ENCODE data around the gene GRK1.

The GRK1 gene

GRCh38 chr13:113774177-113775107, 107.4 kb downstream of the GRK1 start:
- H3K9ac ChIP-seq (ENCODE audit: low read depth, low read length), result no peak overlapping the region
- no peaks in the 10 kb centered on the region for H3K4me1 ChIP-seq (ENCODE audit: control insufficient read depth, insufficient read depth, low read length)
- no peaks in the 10 kb centered on the region for H3K27me3 ChIP-seq (ENCODE audit: control insufficient read depth, insufficient read depth, low read length)
- H3K4me3 ChIP-seq (ENCODE audit: low read depth, low read length), result no peak overlapping the region
- no peaks in the 10 kb centered on the region for H3K9me3 ChIP-seq (ENCODE audit: control insufficient read depth, insufficient read depth, low read length)
- H3K36me3 ChIP-seq (ENCODE audit: control insufficient read depth, insufficient read depth, low read length), result no peaks in the 10 kb centered on the region

DNA sequence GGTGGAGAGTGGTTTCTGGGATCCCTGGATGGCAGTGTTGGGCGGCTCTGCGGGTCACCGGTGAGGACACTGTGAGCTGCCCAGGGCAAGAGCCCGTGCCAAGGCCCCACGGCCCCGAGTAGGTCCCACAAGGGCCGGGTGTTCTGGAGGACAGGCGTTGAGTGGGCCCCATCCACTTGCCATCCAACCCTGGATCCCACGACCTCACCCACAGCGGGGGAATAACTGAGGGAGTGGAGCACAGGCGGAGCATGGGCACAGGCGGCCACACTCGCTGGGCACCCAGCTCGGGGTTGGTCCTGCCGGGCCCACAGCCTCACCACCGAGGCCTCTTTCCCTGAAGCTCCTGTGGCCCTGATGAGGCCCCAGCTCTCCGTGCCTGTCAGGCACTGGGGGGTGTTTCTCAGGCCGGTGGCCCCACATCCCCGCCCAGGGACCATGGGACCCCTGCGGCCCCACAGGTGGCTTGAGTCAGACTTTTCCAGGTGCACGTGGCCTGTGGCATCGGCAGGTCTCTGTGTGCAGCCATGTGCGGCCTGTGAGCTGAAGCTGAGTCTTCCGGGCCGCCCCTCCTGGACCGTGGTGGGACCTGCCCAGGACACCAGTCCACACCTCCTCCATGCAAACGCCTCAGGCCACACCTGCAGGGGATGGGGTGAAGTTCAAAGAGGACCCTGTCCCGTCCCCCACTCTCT, 108.6 kb downstream of the GRK1 start:
- H3K27me3 ChIP-seq (ENCODE audit: control insufficient read depth, insufficient read depth, low read length), result no peaks in the 10 kb centered on the region
- no peaks in the 10 kb centered on the region for H3K9me3 ChIP-seq (ENCODE audit: control insufficient read depth, insufficient read depth, low read length)
- no peak overlapping the region for H3K4me3 ChIP-seq (ENCODE audit: low read depth, low read length)
- H3K36me3 ChIP-seq (ENCODE audit: control insufficient read depth, insufficient read depth, low read length), result no peaks in the 10 kb centered on the region
- H3K9ac ChIP-seq (ENCODE audit: low read depth, low read length), result no peak overlapping the region
- no peaks in the 10 kb centered on the region for H3K4me1 ChIP-seq (ENCODE audit: control insufficient read depth, insufficient read depth, low read length)

- Histone ChIP-seq H3K9me3 (ENCODE audit: control insufficient read depth, insufficient read depth, low read length) (no peaks in the 10 kb centered on the region), H3K4me1 (ENCODE audit: control insufficient read depth, insufficient read depth, low read length) (no peaks in the 10 kb centered on the region), H3K4me3 (ENCODE audit: low read depth, low read length) (no peak overlapping the region), H3K27me3 (ENCODE audit: control insufficient read depth, insufficient read depth, low read length) (no peaks in the 10 kb centered on the region), H3K9ac (ENCODE audit: low read depth, low read length) (no peak overlapping the region), H3K36me3 (ENCODE audit: control insufficient read depth, insufficient read depth, low read length) (no peaks in the 10 kb centered on the region)
Observed at GRCh38 chr13:113776231-113777125, 109.5 kb downstream of the GRK1 start.

GRCh38 chr13:113777311-113778260, 110.6 kb downstream of the GRK1 start:
- H3K9me3 ChIP-seq (ENCODE audit: control insufficient read depth, insufficient read depth, low read length), result no peaks in the 10 kb centered on the region
- no peak overlapping the region for H3K9ac ChIP-seq (ENCODE audit: low read depth, low read length)
- H3K4me1 ChIP-seq (ENCODE audit: control insufficient read depth, insufficient read depth, low read length), result no peaks in the 10 kb centered on the region
- H3K4me3 ChIP-seq (ENCODE audit: low read depth, low read length), result no peak overlapping the region
- no peaks in the 10 kb centered on the region for H3K27me3 ChIP-seq (ENCODE audit: control insufficient read depth, insufficient read depth, low read length)
- H3K36me3 ChIP-seq (ENCODE audit: control insufficient read depth, insufficient read depth, low read length), result no peaks in the 10 kb centered on the region

- Histone ChIP-seq H3K4me3 (ENCODE audit: low read depth, low read length) (no peak overlapping the region), H3K36me3 (ENCODE audit: control insufficient read depth, insufficient read depth, low read length) (no peaks in the 10 kb centered on the region), H3K9ac (ENCODE audit: low read depth, low read length) (no peak overlapping the region), H3K9me3 (ENCODE audit: control insufficient read depth, insufficient read depth, low read length) (no peaks in the 10 kb centered on the region), H3K4me1 (ENCODE audit: control insufficient read depth, insufficient read depth, low read length) (no peaks in the 10 kb centered on the region), H3K27me3 (ENCODE audit: control insufficient read depth, insufficient read depth, low read length) (no peaks in the 10 kb centered on the region)
Observed at GRCh38 chr13:113781571-113781970, 114.6 kb downstream of the GRK1 start.

GRCh38 chr13:113782472-113782871, 115.5 kb downstream of the GRK1 start:
- Histone ChIP-seq H3K4me1 (ENCODE audit: control insufficient read depth, insufficient read depth, low read length) (no peaks in the 10 kb centered on the region), H3K27me3 (ENCODE audit: control insufficient read depth, insufficient read depth, low read length) (no peaks in the 10 kb centered on the region), H3K9ac (ENCODE audit: low read depth, low read length) (no peak overlapping the region), H3K4me3 (ENCODE audit: low read depth, low read length) (no peak overlapping the region), H3K9me3 (ENCODE audit: control insufficient read depth, insufficient read depth, low read length) (no peaks in the 10 kb centered on the region), H3K36me3 (ENCODE audit: control insufficient read depth, insufficient read depth, low read length) (no peaks in the 10 kb centered on the region)

GRCh38 chr13:113783200-113783881, 116.3 kb downstream of the GRK1 start:
- Histone ChIP-seq H3K4me3 (ENCODE audit: low read depth, low read length) (no peak overlapping the region), H3K4me1 (ENCODE audit: control insufficient read depth, insufficient read depth, low read length) (no peaks in the 10 kb centered on the region), H3K9me3 (ENCODE audit: control insufficient read depth, insufficient read depth, low read length) (no peaks in the 10 kb centered on the region), H3K9ac (ENCODE audit: low read depth, low read length) (no peak overlapping the region), H3K27me3 (ENCODE audit: control insufficient read depth, insufficient read depth, low read length) (no peaks in the 10 kb centered on the region), H3K36me3 (ENCODE audit: control insufficient read depth, insufficient read depth, low read length) (no peaks in the 10 kb centered on the region)

DNA sequence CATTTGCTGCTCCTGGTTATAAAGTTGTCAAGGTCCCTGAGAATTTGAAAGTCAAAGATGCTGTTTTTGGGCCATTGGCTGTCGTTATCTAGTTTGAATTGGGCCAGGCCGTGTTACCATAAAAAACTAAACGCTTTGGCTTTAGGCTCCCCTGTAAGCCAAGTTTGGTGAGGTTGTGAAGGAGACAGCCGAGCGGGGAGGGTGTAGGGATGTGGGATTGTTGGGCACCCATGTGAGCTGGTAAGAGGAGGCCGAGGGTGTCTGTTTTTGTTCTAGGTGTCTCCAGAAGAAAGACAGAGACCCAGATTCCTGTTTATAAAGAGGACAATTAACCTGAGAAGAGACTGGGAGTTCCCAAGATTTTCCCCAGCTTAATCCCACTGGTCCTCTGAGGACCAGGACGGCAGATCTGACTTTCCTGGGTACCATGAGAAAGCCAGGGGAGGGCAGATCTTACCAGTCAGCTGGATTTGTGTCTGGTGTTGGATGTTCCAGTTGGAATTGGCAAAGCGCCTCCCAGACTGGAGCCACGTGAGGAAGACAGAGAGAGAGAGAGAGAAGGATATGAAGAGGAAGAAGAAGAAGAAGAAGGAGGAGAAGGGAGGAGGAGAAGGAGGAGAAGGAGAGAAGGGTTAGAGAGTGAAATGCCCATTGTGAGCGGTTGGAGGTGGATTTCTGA, 117.1 kb downstream of the GRK1 start:
- no peaks in the 10 kb centered on the region for H3K9me3 ChIP-seq (ENCODE audit: control insufficient read depth, insufficient read depth, low read length)
- H3K4me1 ChIP-seq (ENCODE audit: control insufficient read depth, insufficient read depth, low read length), result no peaks in the 10 kb centered on the region
- no peaks in the 10 kb centered on the region for H3K36me3 ChIP-seq (ENCODE audit: control insufficient read depth, insufficient read depth, low read length)
- no peak overlapping the region for H3K4me3 ChIP-seq (ENCODE audit: low read depth, low read length)
- H3K9ac ChIP-seq (ENCODE audit: low read depth, low read length), result no peak overlapping the region
- H3K27me3 ChIP-seq (ENCODE audit: control insufficient read depth, insufficient read depth, low read length), result no peaks in the 10 kb centered on the region

DNA sequence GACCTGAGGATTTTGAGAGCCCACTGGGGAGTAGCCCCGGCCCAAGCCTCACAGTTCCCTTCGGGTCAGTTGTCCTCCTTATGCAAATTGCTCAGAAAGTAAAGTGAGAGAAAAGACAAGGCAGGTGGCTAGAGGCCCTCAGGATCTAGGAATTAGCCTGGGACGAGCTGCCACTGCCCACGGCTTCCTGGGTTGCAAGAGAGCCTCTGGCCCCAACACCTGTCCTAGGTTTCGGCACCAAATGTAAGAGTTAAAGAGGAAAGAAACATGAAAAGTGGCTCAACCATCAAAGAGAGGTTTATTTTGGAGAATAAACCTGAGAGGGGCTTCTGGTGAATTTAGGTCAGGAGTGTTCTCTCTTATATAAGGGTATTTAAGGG, 117.6 kb downstream of the GRK1 start:
- Histone ChIP-seq H3K4me1 (ENCODE audit: control insufficient read depth, insufficient read depth, low read length) (no peaks in the 10 kb centered on the region), H3K9ac (ENCODE audit: low read depth, low read length) (no peak overlapping the region), H3K36me3 (ENCODE audit: control insufficient read depth, insufficient read depth, low read length) (no peaks in the 10 kb centered on the region), H3K9me3 (ENCODE audit: control insufficient read depth, insufficient read depth, low read length) (no peaks in the 10 kb centered on the region), H3K27me3 (ENCODE audit: control insufficient read depth, insufficient read depth, low read length) (no peaks in the 10 kb centered on the region), H3K4me3 (ENCODE audit: low read depth, low read length) (no peak overlapping the region)
